ENCODE results near the gene CDCP2. TPM values are rescaled to one million over a fixed set of nuclear protein-coding genes. Genes with fewer than 3 reads are reported as not detected.
A peak's percentile ranks its signal among the peaks of the same experiment; 100 is the strongest.

The CDCP2 gene
- total RNA-seq, 1 experiment from 2014 or later, result not detected

GRCh38 chr1:54139711-54140110, 13.1 kb downstream of the CDCP2 start:
- Histone ChIP-seq H4K20me1 (ENCODE audit: low read length) (no peaks in the 10 kb centered on the region), H3K9ac (ENCODE audit: low read length) (no peak overlapping the region), H3K9me2 (replicated peaks; ENCODE audit: low read length) (no peaks in the 10 kb centered on the region), H3K4me1 (ENCODE audit: insufficient read depth, low read length) (peaks cover 10% of the 10 kb centered on the region; the same call in 1 of the 2 replicates), H3K27ac (ENCODE audit: low read length) (no peak overlapping the region), H3K36me3 (ENCODE audit: low read depth, low read length) (no peaks in the 10 kb centered on the region), H3K79me2 (ENCODE audit: low read length) (no peaks in the 10 kb centered on the region), H3F3A (ENCODE audit: low read length, unreplicated experiment) (no peaks in the 10 kb centered on the region), H2AFZ (ENCODE audit: low read length) (no peak overlapping the region), H3K4me2 (ENCODE audit: low read length) (no peak overlapping the region), H3K27me3 (ENCODE audit: low read length) (no peaks in the 10 kb centered on the region), H3K9me3 (ENCODE audit: low read length) (no peaks in the 10 kb centered on the region), H3K4me3 (ENCODE audit: low read length) (no peak overlapping the region)
- CTCF ChIA-PET, result no interaction called here
- ATAC-seq, result no peak
- POLR2A ChIA-PET (ENCODE audit: unreplicated experiment), result no interaction called here
- no TSS peak for BruUV-seq (replicated peaks)
- DNase-seq, result no peak
- no peak for TF ChIP-seq CTCF (conservative IDR thresholded peaks at IDR 0.05; ENCODE audit: low read depth, low read length)
- no peak for TF ChIP-seq EZH2phosphoT487 (IDR thresholded peaks at IDR 0.05; ENCODE audit: borderline replicate concordance, low read length)
- intact Hi-C loops (cut with micrococcal nuclease), result no loop called here

- CTCF ChIA-PET, result no interaction called here
- H3K36me3 ChIP-seq (ENCODE audit: low read depth, low read length), result no peaks in the 10 kb centered on the region
- intact Hi-C loops (cut with micrococcal nuclease), result no loop called here
- ATAC-seq (no peak), DNase-seq (no peak)
- BruUV-seq (replicated peaks), result no TSS peak
- no peak for TF ChIP-seq EZH2phosphoT487 (IDR thresholded peaks at IDR 0.05; ENCODE audit: borderline replicate concordance, low read length)
- TF ChIP-seq CTCF (conservative IDR thresholded peaks at IDR 0.05; ENCODE audit: low read depth, low read length), result no peak
- no peaks in the 10 kb centered on the region for H3K9me3 ChIP-seq (ENCODE audit: low read length)
- peaks cover 10% of the 10 kb centered on the region; the same call in 1 of the 2 replicates for H3K4me1 ChIP-seq (ENCODE audit: insufficient read depth, low read length)
- H4K20me1 ChIP-seq (ENCODE audit: low read length), result no peaks in the 10 kb centered on the region
- H2AFZ ChIP-seq (ENCODE audit: low read length), result no peak overlapping the region
- H3K9me2 ChIP-seq (replicated peaks; ENCODE audit: low read length), result no peaks in the 10 kb centered on the region
- no peaks in the 10 kb centered on the region for H3F3A ChIP-seq (ENCODE audit: low read length, unreplicated experiment)
- no peak overlapping the region for H3K27ac ChIP-seq (ENCODE audit: low read length)
- H3K4me3 ChIP-seq (ENCODE audit: low read length), result no peak overlapping the region
- POLR2A ChIA-PET (ENCODE audit: unreplicated experiment), result no interaction called here
- no peak overlapping the region for H3K9ac ChIP-seq (ENCODE audit: low read length)
- H3K4me2 ChIP-seq (ENCODE audit: low read length), result no peak overlapping the region
- H3K27me3 ChIP-seq (ENCODE audit: low read length), result no peaks in the 10 kb centered on the region
- no peaks in the 10 kb centered on the region for H3K79me2 ChIP-seq (ENCODE audit: low read length)
These were observed 13.8 kb downstream of the CDCP2 start for GRCh38 chr1:54138994-54139393.

GRCh38 chr1:54137534-54138061, 15.2 kb downstream of the CDCP2 start:
- Histone ChIP-seq H3F3A (ENCODE audit: low read length, unreplicated experiment) (no peaks in the 10 kb centered on the region), H3K4me2 (ENCODE audit: low read length) (no peak overlapping the region), H3K36me3 (ENCODE audit: low read depth, low read length) (no peaks in the 10 kb centered on the region), H3K4me1 (ENCODE audit: insufficient read depth, low read length) (peaks cover 10% of the 10 kb centered on the region; the same call in 1 of the 2 replicates), H3K9me3 (ENCODE audit: low read length) (no peaks in the 10 kb centered on the region), H3K79me2 (ENCODE audit: low read length) (no peaks in the 10 kb centered on the region), H2AFZ (ENCODE audit: low read length) (no peak overlapping the region), H4K20me1 (ENCODE audit: low read length) (no peaks in the 10 kb centered on the region), H3K27ac (ENCODE audit: low read length) (no peak overlapping the region), H3K27me3 (ENCODE audit: low read length) (no peaks in the 10 kb centered on the region), H3K4me3 (ENCODE audit: low read length) (no peak overlapping the region), H3K9ac (ENCODE audit: low read length) (no peak overlapping the region), H3K9me2 (replicated peaks; ENCODE audit: low read length) (no peaks in the 10 kb centered on the region)
- ATAC-seq (peak; percentile 61), DNase-seq (peak; percentile 63)
- intact Hi-C loops (cut with micrococcal nuclease), result no loop called here
- POLR2A ChIA-PET (ENCODE audit: unreplicated experiment), result no interaction called here
- TF ChIP-seq EZH2phosphoT487 (IDR thresholded peaks at IDR 0.05; ENCODE audit: borderline replicate concordance, low read length), result no peak
- no peak for TF ChIP-seq CTCF (conservative IDR thresholded peaks at IDR 0.05; ENCODE audit: low read depth, low read length)
- TF ChIP-seq EZH2 (IDR thresholded peaks at IDR 0.05; ENCODE audit: low read length, unreplicated experiment), result no peak
- CTCF ChIA-PET, result no interaction called here
- BruUV-seq (replicated peaks), result no TSS peak

All from PC-3 (cell line).